IMR-90 (cell line): ENCODE data around the gene LINGO4. TPM values are rescaled to one million over a fixed set of nuclear protein-coding genes. Genes with fewer than 3 reads are reported as not detected.

Experiments used
- ATAC-seq: fragments of 200-7000 bp; cut with Tn5 transposase; 2 replicates; pipeline ENCODE4 v1.9.1; 2020; ENCODE audit warnings: low read depth, mild to moderate bottlenecking, moderate library complexity
- BruUV-seq: library from RNA; stranded (reverse); fragments of 400-500 nt; replicated peaks from 2 replicates; lab custom pipeline; 2021; lab: Mats Ljungman, UMichigan
- CTCF ChIA-PET: fragments of 300-600 bp; formaldehyde crosslinking; extraction: SDS; loops from one replicate; lab custom pipeline; 2021; ENCODE audit warnings: antibody characterized with exemption; lab: Yijun Ruan, JAX
- POLR2A ChIA-PET: fragments of 300-600 bp; sonication (Branson Sonifier 250); formaldehyde crosslinking; loops from one replicate; lab custom pipeline; 2022; ENCODE audit warnings: antibody characterized with exemption; ENCODE audit not compliant: unreplicated experiment; lab: Charles Lee
- DNase-seq: peaks from one replicate; pipeline ENCODE4 v3.0.0; 2013
- H2AFZ ChIP-seq: replicated peaks from 2 replicates; pipeline ENCODE3; 2013; ENCODE audit warnings: low read length, mild to moderate bottlenecking; ENCODE audit not compliant: poor library complexity
- H2AK5ac ChIP-seq: 2 replicates; pipeline ENCODE4 v1.6.1; 2013; ENCODE audit warnings: low read depth, low read length, inconsistent platforms
- H2AK9ac ChIP-seq: replicated peaks from 2 replicates; pipeline ENCODE3; 2013; ENCODE audit warnings: mild to moderate bottlenecking, low read depth, low read length, moderate library complexity; ENCODE audit not compliant: poor library complexity
- H2BK120ac ChIP-seq: 2 replicates; pipeline ENCODE4 v1.6.1; 2013; ENCODE audit warnings: low read depth, low read length, inconsistent platforms
- H2BK15ac ChIP-seq: 3 replicates; pipeline ENCODE4 v1.6.1; 2013; ENCODE audit warnings: low read depth, low read length, inconsistent platforms
- H2BK20ac ChIP-seq: 2 replicates; pipeline ENCODE4 v1.6.1; 2013; ENCODE audit warnings: low read depth, mild to moderate bottlenecking, inconsistent platforms, low read length, moderate library complexity
- H2BK5ac ChIP-seq: 2 replicates; pipeline ENCODE4 v1.6.1; 2013; ENCODE audit warnings: mild to moderate bottlenecking, low read depth, low read length, inconsistent platforms; ENCODE audit not compliant: poor library complexity, severe bottlenecking
- H3K14ac ChIP-seq: replicated peaks from 2 replicates; pipeline ENCODE4 v1.6.1; 2013; ENCODE audit warnings: low read depth, low read length, inconsistent platforms
- H3K18ac ChIP-seq: 2 replicates; pipeline ENCODE4 v1.6.1; 2013; ENCODE audit warnings: low read depth, low read length, control low read depth
- H3K23ac ChIP-seq: 2 replicates; pipeline ENCODE4 v1.6.1; 2013; ENCODE audit warnings: low read depth, low read length, inconsistent platforms
- H3K27ac ChIP-seq: 2 replicates; pipeline ENCODE4 v1.5.1; 2013; ENCODE audit warnings: mild to moderate bottlenecking, control low read depth, low read length; ENCODE audit not compliant: insufficient read depth
- H3K27me3 ChIP-seq: 2 replicates; pipeline ENCODE4 v1.6.1; 2013; ENCODE audit warnings: low read length; ENCODE audit not compliant: control insufficient read depth, insufficient read depth
- H3K36me3 ChIP-seq: 2 replicates; pipeline ENCODE4 v1.6.1; 2013; ENCODE audit warnings: low read length, mixed read lengths; ENCODE audit not compliant: control insufficient read depth, insufficient read depth
- H3K4ac ChIP-seq: 2 replicates; pipeline ENCODE4 v1.6.1; 2013; ENCODE audit warnings: low read depth, low read length, inconsistent platforms
- H3K4me1 ChIP-seq: 2 replicates; pipeline ENCODE4 v1.6.1; 2013; ENCODE audit warnings: low read length, mixed read lengths; ENCODE audit not compliant: control insufficient read depth, insufficient read depth
- H3K4me2 ChIP-seq: 2 replicates; pipeline ENCODE4 v1.6.1; 2013; ENCODE audit warnings: low read depth, mild to moderate bottlenecking, control low read depth, low read length, moderate library complexity
- H3K4me3 ChIP-seq: 2 replicates; pipeline ENCODE4 v1.5.1; 2013; ENCODE audit warnings: low read depth, mild to moderate bottlenecking, control low read depth, low read length, moderate library complexity; ENCODE audit not compliant: insufficient read depth
- H3K56ac ChIP-seq: 2 replicates; pipeline ENCODE4 v1.6.1; 2013; ENCODE audit warnings: low read length, inconsistent platforms; ENCODE audit not compliant: insufficient read depth; ENCODE audit errors: extremely low read depth
- H3K79me1 ChIP-seq, 2 experiments: 2 replicates each; pipeline ENCODE4 v1.6.1; 2013; ENCODE audit warnings: low read length in 2 of 2, inconsistent platforms in 1 of 2, low read depth in 1 of 2
- H3K9ac ChIP-seq: 2 replicates; pipeline ENCODE4 v1.6.1; 2013; ENCODE audit warnings: low read depth, low read length, control low read depth
- H3K9me1 ChIP-seq: 2 replicates; pipeline ENCODE4 v1.6.1; 2013; ENCODE audit warnings: low read length, inconsistent platforms; ENCODE audit not compliant: insufficient read depth
- H3K9me3 ChIP-seq: 2 replicates; pipeline ENCODE4 v1.6.1; 2013; ENCODE audit warnings: low read length; ENCODE audit not compliant: control insufficient read depth, insufficient read depth
- H4K20me1 ChIP-seq: 2 replicates; pipeline ENCODE4 v1.6.1; 2013; ENCODE audit warnings: low read length, inconsistent platforms; ENCODE audit not compliant: insufficient read depth
- H4K5ac ChIP-seq: 2 replicates; pipeline ENCODE4 v1.6.1; 2013; ENCODE audit warnings: mild to moderate bottlenecking, low read depth, low read length, control low read depth
- H4K8ac ChIP-seq, 2 experiments: 2 replicates each; pipeline ENCODE4 v1.6.1; 2013; ENCODE audit warnings: low read depth in 2 of 2, low read length in 2 of 2, control low read depth in 1 of 2, inconsistent platforms in 1 of 2
- H4K91ac ChIP-seq: 2 replicates; pipeline ENCODE4 v1.6.1; 2013; ENCODE audit warnings: low read depth, low read length, inconsistent platforms; ENCODE audit not compliant: insufficient read depth
- BHLHE40 ChIP-seq: fragments of 150-350 bp; IDR thresholded peaks from 2 replicates; pipeline ENCODE4 v1.6.1; 2016; ENCODE audit warnings: mild to moderate bottlenecking, low read depth, low read length
- ELK1 ChIP-seq: fragments of 150-350 bp; IDR thresholded peaks from 2 replicates; pipeline ENCODE4 v1.6.1; 2016; ENCODE audit warnings: low read depth, mild to moderate bottlenecking, low read length, moderate library complexity, borderline replicate concordance
- USF2 ChIP-seq: fragments of 150-350 bp; IDR thresholded peaks from 2 replicates; pipeline ENCODE4 v1.6.1; 2017; ENCODE audit warnings: mild to moderate bottlenecking, antibody characterized with exemption, low read length, low read depth
- WGBS, 2 experiments: methylation state at CpG; one replicate each; pipeline versions ENCODE4 v1.1.5 to v1.1.7; 2013; ENCODE audit warnings: missing lambda C conversion rate in 2 of 2; ENCODE audit not compliant: insufficient read length in 1 of 2; ENCODE audit errors: extremely low coverage in 2 of 2; 5-methylcytosine and 5-hydroxymethylcytosine counted together
- dilution Hi-C: fragments of 300-500 bp; cut with HindIII; formaldehyde crosslinking; loops from one replicate; pipeline ENCODE4 v1.14.3; 2018; ENCODE audit warnings: low sequenced_read_pairs; ENCODE audit not compliant: unreplicated experiment
- in situ Hi-C: fragments of 300-500 bp; cut with MboI; formaldehyde crosslinking; loops from 3 replicates; pipeline ENCODE4 v1.14.3; 2019; ENCODE audit warnings: low sequenced_read_pairs, inconsistent platforms, mixed read lengths
- intact Hi-C: fragments of 100-400 bp; cut with micrococcal nuclease; formaldehyde crosslinking; loops from 2 replicates; pipeline ENCODE4 v1.10.0; 2022
- polyA plus RNA-seq, 3 experiments: library from polyadenylated mRNA; depleted of rRNA; stranded (reverse); fragments of >200 nt; gene quantifications; 2 replicates each; pipeline ENCODE4 v1.2.3, GENCODE V29; 2012; ENCODE audit warnings: low replicate concordance in 1 of 3
- total RNA-seq: library from RNA; depleted of rRNA; stranded (reverse); fragments of >200 nt; gene quantifications from 2 replicates; pipeline ENCODE4 v1.2.3, GENCODE V29; 2012

The LINGO4 gene
- total and polyA plus RNA-seq, 2 of the 4 experiments (the other 2 are of a cell fraction) = not detected

- ATAC-seq (no peak), DNase-seq (no peak)
- H3K4ac ChIP-seq = no peak overlapping the region
- in situ Hi-C loops (no loop called here), dilution Hi-C loops (no loop called here), intact Hi-C loops (no loop called here)
- H3K79me1 ChIP-seq = no peaks in the 10 kb centered on the region
- H2AK5ac ChIP-seq = no peak overlapping the region
- no peak overlapping the region for H2AFZ ChIP-seq
- H4K8ac ChIP-seq = no peak overlapping the region
- ChIA-PET CTCF (no interaction called here), POLR2A (no interaction called here)
- no peak overlapping the region for H3K9ac ChIP-seq
- no peak overlapping the region for H2BK5ac ChIP-seq
- H3K9me1 ChIP-seq = no peaks in the 10 kb centered on the region; the same call in 1 of the 2 replicates
- H3K4me3 ChIP-seq = no peak overlapping the region
- peaks cover 3% of the 10 kb centered on the region for H3K27me3 ChIP-seq
- no peak overlapping the region for H4K91ac ChIP-seq
- no peak overlapping the region for H3K14ac ChIP-seq
- H3K56ac ChIP-seq = no peak overlapping the region
- H3K4me1 ChIP-seq = no peaks in the 10 kb centered on the region
- no peak overlapping the region for H2AK9ac ChIP-seq
- H2BK20ac ChIP-seq = no peak overlapping the region
- no peaks in the 10 kb centered on the region for H4K20me1 ChIP-seq
- TF ChIP-seq BHLHE40 (no peak), USF2 (no peak), ELK1 (no peak)
- H3K18ac ChIP-seq = no peak overlapping the region
- 20% methylated on average over 1 of the region's 3 CpGs; no CpG with 5 or more reads in 1 of the 2 experiments for WGBS, 2 experiments
- no peaks in the 10 kb centered on the region for H3K9me3 ChIP-seq
- H4K5ac ChIP-seq = no peak overlapping the region
- H3K23ac ChIP-seq = no peak overlapping the region
- H3K36me3 ChIP-seq = no peaks in the 10 kb centered on the region
- H3K27ac ChIP-seq = no peak overlapping the region
- no TSS peak for BruUV-seq
- H3K4me2 ChIP-seq = no peak overlapping the region
- no peak overlapping the region for H2BK15ac ChIP-seq
- H2BK120ac ChIP-seq = no peak overlapping the region
These were observed 30.8 kb downstream of the LINGO4 start for GRCh38 chr1:151774256-151774922.
